HCT116 (cell line): ENCODE data around the gene HDGFL3.

Source experiments
- ATF3 ChIP-seq: IDR thresholded peaks from 2 replicates; pipeline ENCODE4 v1.6.1; 2012
- CTCF ChIP-seq, 3 experiments: fragments of 200-600 bp in 1 of 3; sonication (generic) in 1 of 3; IDR thresholded peaks in 2 of 3; conservative IDR thresholded peaks in 1 of 3; 2 replicates each; pipeline ENCODE4 v1.5.1; 2012 to 2017; ENCODE audit warnings: low read depth in 2 of 3, low read length in 2 of 3, antibody characterized with exemption in 1 of 3, borderline replicate concordance in 1 of 3, control low read depth in 1 of 3, mild to moderate bottlenecking in 1 of 3, mixed read lengths in 1 of 3, mixed run types in 1 of 3, moderate library complexity in 1 of 3; ENCODE audit not compliant: insufficient read depth in 1 of 3
- EZH2 ChIP-seq: fragments of 200-600 bp; sonication (generic); IDR thresholded peaks from 2 replicates; pipeline ENCODE4 v1.6.1; 2017; ENCODE audit warnings: antibody characterized with exemption, mixed run types
- POLR2A ChIP-seq: IDR thresholded peaks from 2 replicates; pipeline ENCODE4 v1.7.0; 2011; ENCODE audit warnings: borderline replicate concordance; ENCODE audit not compliant: insufficient read depth, insufficient read length; ENCODE audit errors: extremely low read depth
- POLR2AphosphoS5 ChIP-seq: IDR thresholded peaks from 2 replicates; pipeline ENCODE4 v1.6.1; 2011; ENCODE audit warnings: mild to moderate bottlenecking, low read depth, low read length, moderate library complexity
- RAD21 ChIP-seq: IDR thresholded peaks from 2 replicates; pipeline ENCODE4 v1.6.1; 2012; ENCODE audit warnings: low read depth, mild to moderate bottlenecking
- REST ChIP-seq: IDR thresholded peaks from 2 replicates; pipeline ENCODE4 v1.6.1; 2012; ENCODE audit warnings: low read depth
- SP1 ChIP-seq: IDR thresholded peaks from 2 replicates; pipeline ENCODE4 v1.6.1; 2012; ENCODE audit warnings: low read depth

GRCh38 chr15:83127547-83128150 is 80.0 kb downstream of the HDGFL3 start:
- TF ChIP-seq EZH2 (no peak), CTCF (IDR thresholded peaks at IDR 0.05 in 2 of 3, conservative IDR thresholded peaks at IDR 0.05 in 1 of 3; ENCODE audit: borderline replicate concordance in 1 of 3, insufficient read depth in 1 of 3, low read depth in 2 of 3, low read length in 2 of 3) (no peak), POLR2AphosphoS5 (no peak), REST (no peak), SP1 (no peak), ATF3 (no peak), RAD21 (no peak), POLR2A (no peak)
